GM18520 (cell line): ENCODE results near the gene PLD4.
"Not testable (repeated sequence)": the region's sequence is repeated elsewhere in the genome, so short reads cannot be mapped to it uniquely, and the experiment has no call there.

Experiments used
- ATAC-seq: cut with Tn5 transposase; IDR thresholded peaks from one replicate; pipeline ENCODE4 v1.9.1; 2021; ENCODE audit not compliant: unreplicated experiment

PLD4 gene

DNA sequence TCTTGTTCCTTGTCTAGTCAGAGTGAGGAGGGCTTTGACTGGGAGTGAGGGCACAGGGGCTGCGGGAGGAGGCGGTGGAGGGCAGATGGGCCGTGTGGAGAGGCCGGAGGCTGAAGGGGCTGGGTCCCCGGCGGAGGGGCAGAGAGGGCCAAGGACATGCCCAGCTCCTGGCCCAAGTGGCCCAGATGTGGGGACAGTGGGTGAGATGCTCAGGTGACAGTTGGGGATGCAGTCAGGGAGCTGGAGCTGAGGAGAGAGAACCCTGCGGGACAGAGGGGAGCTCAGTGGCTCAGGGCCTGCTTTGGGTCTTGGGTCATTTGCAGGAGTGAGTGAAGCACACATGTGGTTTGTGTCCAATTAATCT lies 26.5 kb upstream of the PLD4 start:
- no peak for ATAC-seq

DNA sequence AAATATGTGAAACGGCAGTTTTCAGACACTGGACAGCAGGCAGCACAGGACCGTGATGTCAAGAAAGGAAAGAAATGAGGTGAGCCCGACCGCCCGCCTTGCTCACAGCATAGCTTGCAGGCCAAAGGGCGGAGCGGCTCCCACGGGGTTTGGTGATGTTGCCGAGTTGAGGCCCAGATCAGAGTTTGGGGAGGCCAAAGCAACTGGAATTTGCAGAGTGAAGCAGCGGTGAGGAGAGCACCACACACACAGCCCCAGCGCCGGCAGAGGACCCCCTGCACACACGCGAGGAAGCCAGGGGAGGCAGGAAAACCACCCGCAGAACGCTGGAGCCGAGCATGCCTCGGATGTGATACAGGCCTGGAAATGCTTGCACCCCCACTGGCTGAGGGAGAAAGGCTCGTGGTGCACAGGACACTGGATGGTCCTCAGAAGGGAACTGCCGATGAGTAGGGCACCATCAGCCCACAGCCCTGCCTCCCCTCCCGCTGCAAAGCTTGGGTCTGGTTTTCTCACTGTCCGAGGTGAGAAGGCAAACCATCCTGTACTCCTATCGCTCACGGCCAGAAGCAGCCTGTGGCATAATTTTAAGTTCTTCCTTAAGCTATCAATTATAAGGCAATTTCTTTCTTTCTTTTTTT lies 25.7 kb upstream of the PLD4 start:
- ATAC-seq = no peak

DNA sequence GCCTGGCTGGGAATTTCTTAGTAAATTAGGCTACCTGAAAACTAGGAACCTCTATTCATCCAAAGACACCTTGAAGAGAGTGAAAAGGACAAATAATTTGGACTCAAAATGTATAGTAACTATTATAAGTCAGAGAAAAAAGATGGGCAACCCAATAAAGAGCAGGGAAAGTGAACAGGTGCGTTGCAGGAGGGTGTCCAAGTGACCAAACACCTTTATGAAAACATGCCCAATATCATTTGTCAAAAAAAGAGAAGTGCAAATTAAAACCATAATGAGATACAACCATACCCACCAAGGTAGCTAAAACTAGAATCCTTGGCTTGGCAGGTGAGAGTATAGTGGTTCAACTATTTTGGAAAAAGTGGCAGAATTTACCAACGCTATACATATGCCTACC lies 24.9 kb upstream of the PLD4 start:
- no peak for ATAC-seq

DNA sequence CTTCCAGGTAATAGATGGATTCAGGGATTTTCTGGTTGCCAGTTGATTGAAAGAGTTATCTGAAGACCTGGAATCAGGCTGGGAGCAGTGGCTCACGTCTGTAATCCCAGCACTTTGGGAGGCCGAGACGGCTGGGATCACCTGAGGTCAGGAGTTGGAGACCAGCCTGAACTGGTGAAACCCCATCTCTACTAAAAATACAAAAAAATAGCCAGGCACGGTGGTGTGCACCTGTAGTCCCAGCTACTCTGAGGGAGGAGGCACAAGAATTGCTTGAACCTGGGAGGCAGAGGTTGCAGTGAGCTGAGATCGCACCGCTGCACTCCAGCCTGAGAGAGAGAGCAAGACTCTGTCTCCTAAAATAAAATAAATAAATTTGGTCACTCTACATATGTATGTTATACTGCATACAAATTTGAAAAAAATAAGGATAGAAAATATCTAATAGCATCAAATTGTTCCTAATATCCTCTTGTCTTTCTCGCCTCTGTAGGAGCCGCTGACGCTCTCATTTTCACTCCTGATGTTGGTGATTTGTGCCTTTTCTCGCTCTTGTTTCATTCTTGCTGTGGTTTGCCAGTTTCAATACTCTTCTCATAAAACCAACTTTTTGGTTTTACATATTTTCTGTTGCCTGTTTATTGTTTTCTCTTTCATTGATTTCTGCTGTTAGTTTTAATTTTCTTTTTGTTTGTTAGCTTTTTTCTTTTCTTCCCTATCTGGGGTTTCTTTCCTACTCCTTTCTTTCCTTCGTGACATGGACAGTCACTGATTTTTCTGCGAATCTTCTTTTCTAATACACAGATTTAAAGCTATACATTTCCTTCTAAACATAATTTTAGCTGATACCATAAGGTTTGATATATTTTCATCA lies 23.8 kb upstream of the PLD4 start:
- no peak for ATAC-seq

DNA sequence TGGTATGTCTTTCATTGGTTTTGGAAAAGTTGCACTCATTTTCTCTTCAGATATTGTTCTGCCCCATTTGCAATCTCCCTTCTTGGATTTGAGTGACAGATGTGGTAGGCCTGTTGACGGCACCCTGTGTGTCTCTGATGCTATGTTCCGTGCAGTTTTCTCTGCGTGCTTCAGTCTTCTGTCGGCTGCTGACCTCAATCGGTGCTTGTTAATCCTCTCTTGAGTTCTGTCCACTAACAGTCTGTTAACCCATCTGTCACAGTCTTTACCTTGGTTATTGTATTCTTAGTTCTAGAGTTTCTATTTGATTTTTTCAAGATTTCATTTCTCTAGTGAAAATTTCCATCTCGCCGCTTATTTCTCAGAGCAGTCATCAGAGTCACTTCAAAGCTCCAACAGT lies 20.7 kb upstream of the PLD4 start:
- ATAC-seq = no peak

DNA sequence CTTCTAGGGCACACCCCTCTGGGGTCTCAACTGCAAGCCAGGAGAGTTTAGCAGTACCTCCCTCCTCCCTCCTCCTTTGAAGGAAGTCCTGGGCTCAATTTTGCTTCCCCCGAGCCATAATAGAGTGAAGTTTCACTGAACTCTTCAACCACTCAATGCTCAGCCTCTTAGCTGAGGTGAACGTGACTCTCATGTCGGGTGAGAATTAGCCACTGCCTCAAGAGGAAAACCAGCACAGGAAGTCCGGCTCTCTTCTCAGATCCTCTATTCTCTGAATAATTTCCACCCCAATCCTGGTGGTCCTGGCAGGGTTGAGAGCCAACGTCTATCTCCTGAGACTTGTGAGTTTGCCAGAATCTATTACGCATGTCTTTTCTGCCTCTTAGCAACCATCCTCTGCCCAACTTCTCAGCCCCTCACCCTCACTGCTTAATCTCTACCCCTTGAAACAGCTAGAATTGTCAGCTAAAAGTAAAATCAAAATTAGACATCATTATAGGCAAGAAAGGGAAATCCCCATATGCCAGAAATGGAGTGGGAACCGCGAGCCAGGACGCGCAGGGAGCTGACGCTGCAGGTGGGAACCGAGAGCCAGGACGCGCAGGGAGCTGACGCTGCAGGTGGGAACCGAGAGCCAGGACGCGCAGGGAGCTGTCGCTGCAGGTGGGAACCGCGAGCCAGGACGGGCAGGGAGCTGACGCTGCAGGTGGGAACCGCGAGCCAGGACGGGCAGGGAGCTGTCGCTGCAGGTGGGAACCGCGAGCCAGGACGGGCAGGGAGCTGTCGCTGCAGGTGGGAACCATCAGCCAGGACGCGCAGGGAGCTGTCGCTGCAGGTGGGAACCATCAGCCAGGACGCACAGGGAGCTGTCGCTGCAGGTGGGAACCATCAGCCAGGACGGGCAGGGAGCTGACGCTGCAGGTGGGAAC lies 19.8 kb upstream of the PLD4 start:
- ATAC-seq = not testable (repeated sequence)

DNA sequence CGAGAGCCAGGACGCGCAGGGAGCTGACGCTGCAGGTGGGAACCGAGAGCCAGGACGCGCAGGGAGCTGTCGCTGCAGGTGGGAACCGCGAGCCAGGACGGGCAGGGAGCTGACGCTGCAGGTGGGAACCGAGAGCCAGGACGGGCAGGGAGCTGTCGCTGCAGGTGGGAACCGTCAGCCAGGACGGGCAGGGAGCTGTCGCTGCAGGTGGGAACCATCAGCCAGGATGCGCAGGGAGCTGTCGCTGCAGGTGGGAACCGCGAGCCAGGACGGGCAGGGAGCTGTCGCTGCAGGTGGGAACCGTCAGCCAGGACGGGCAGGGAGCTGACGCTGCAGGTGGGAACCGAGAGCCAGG lies 19.1 kb upstream of the PLD4 start:
- not testable (repeated sequence) for ATAC-seq

DNA sequence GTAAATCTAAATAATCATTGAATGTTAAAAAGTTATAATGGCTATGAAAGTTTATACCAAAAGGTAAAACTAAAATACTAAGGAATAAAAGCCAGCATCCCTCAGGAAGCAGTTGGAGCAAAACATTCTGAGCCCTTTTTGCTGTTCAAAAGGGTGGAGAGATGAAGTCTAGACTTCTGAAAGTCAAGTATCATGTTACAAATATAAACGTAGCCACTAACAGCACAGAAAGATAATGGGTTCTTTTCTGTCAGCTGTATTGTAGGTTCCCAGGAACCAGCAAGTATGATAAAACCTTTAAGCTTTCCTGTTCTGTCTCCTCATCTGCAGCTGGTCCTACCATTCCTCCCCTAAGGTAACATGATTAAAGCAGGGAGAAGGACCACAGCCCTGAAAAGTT lies 16.4 kb upstream of the PLD4 start:
- ATAC-seq = no peak

DNA sequence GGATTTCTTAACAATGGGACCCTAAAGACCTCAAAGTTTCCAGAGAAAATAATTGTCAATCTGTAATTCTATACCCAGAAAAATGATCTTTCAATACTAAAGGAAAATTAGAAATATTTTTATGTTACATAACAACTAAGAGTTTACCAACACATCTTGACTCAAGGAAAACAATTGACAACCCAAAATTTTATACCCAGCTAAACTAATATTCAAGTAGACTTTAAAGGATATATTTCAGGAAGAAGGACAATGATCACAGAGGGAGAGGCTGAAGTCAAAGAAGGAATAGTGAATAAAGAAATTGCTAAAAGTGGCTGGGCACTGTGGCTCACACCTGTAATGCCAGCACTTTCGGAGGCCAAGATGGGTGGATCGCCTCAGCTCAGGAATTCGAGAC lies 12.6 kb upstream of the PLD4 start:
- no peak for ATAC-seq

DNA sequence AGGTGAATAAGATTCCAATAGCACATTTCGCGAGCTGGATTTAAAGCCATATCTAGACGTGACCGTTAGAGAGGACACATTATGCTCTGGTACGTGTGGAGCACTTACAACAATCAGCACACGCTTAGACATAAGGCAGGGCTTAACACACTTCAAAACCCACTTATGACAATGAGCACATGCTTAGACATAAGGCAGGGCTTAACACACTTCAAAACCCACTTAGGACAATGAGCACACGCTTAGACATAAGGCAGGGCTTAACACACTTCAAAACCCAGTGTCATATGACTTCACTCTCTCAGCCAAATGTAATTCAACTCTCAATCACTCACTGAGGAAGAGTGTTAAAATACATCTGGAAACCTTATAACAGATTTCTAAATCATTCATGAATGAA lies 11.2 kb upstream of the PLD4 start:
- no peak for ATAC-seq

DNA sequence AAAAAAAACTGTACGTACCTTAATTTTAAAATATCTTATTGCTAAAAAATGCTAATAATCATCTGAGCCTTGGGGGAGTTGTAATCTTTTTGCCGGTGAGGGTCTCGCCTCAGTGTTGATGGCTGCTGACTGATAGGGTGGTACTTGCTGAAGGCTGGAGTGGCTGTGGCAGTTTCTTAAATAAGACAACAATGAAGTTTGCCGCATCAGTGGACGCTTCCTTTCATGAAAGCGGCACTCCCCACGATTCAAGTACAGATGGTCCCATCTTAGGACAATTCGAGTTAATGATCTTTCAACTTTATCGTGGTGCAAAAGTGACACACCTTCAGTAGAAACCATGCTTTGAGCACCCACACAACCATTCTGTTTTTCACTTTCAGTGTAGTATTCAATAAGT lies 7.6 kb upstream of the PLD4 start:
- ATAC-seq = no peak

DNA sequence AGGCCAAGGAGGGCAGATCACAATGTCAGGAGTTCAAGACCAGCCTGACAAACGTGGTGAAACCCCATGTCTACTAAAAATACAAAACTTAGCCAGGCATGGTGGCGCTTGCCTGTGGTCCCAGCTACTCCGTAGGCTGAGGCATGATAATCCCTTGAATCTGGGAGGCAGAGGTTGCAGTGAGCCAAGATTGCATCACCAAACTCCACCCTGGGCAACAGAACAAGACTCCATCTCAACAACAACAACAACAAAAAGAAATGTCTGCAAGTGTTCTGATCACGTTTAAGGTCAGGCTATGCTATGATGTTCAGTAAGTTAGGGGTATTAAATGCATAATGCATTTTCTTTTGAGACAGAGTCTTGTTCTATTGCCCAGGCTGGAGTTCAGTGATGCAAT lies 6.7 kb upstream of the PLD4 start:
- ATAC-seq = no peak

DNA sequence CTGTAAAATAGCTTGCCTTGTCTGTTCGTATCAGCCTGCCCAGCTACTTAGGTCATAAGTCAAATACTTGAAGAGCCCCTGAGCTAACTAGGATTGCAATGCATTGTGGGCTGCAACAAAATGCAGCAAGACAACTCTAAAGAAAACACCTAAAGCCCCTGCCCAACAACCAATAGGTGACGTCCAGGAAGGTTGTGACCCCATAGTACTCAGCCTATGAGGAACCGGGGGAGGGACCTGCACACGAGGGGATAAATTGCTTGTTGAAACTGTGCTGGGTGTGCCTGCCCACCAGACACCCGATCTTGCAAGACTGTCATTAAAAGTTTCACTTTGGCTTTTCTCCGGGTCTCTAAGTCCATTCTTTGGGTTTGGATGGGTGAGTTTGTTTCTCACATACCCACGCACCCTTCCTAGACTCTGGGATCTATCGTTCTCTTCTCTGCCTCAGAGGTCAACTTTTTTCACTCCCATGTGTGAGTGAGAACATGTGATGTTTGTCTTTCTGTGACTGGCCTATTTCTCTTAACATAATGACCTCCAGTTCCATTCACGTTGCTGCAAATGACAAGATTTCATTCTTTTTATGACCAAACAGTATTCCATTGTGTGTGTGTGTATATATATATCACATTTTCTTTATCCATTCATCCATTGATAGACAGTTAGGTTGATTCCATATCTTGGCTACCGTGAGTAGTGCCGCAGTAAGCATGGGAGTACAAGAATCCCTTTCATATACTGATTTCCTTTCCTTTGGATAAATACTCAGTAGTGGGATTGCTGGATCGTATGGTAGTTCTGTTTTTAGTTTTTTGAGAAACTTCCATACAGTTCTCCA lies 5.3 kb upstream of the PLD4 start:
- ATAC-seq = not testable (repeated sequence)

DNA sequence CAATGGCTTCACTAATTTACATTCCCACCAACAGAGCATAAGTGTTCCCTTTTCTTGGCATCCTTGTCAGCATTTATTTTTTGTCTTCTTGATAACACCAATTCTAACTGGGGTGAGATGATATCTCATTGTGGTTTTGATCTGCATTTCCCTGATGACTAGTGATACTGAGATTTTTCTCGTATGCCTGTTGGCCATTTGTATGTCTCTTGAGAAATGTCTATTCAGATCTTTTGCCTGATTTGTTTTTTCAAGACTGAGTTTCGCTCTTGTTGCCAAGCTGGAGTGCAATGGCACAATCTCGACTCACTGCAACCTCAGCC lies 4.7 kb upstream of the PLD4 start:
- ATAC-seq = no peak

DNA sequence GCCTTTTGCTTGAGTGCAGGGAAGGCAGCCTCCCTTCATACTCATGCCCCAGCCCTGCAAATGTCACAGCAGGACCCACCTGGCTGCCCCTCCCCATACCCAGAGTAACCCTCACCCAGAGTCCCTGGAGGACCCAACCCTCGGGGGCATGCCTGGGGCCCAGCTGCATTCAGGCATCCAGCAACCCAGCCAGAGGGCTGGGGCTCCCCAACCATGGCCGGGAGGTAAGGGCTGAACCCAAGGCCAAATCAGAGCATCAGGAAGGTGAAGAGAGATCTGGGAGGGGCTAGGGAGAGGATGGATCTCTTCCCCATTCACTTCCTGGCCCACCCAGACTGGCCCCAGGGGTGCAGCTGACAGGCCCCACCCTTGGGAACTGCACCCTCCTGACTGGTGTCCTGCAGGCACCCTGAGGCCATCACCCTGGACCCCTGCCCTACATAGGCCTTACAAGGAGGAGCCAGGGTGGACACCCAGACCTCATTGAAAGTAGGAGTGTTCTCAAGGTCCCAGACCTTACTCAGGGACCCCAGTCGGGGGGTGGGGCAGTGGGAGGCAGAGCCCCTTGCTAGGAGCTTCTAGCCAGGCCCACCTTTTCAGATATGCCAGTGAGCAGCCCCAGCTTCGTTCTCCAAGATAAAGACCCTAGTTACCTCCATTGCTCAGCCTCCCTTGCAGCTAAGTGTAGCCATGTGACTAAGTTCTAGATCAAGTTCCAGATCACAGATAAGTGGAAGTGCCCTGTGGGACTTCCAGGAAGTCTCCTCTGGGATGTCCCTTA lies 849 bp upstream of the PLD4 start:
- ATAC-seq = no peak

DNA sequence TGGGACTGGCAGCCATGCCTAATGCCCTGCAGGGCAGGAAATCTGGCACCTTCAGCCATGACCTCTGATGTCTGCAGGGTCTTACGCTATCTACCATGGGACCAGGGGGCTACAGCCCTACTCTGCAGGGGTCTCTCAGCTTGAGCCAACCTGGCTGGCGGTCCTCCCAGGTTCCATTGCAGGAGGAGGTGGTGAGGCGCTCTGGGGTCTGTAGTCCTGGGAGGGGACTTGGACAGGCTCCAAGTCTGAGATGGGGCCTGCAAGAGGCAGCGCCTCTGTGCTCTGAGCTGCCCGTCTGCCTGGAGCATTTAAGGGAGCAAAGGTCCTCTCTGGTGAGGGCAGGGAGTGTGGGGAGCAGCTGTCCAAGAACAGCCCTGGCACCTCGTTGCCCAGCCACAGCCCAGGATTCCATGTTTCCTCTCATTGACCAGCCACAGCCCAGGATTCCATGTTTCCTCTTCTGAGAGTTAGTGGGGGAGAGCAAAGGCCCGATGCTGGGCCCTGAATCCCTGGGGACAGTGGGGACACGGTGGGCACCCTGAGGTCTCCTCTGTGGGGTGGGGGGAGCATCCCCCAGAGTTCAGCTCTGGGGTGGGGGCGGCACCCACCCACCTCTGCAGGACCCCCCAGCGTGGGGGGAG lies 655 bp downstream of the PLD4 start:
- ATAC-seq = no peak

DNA sequence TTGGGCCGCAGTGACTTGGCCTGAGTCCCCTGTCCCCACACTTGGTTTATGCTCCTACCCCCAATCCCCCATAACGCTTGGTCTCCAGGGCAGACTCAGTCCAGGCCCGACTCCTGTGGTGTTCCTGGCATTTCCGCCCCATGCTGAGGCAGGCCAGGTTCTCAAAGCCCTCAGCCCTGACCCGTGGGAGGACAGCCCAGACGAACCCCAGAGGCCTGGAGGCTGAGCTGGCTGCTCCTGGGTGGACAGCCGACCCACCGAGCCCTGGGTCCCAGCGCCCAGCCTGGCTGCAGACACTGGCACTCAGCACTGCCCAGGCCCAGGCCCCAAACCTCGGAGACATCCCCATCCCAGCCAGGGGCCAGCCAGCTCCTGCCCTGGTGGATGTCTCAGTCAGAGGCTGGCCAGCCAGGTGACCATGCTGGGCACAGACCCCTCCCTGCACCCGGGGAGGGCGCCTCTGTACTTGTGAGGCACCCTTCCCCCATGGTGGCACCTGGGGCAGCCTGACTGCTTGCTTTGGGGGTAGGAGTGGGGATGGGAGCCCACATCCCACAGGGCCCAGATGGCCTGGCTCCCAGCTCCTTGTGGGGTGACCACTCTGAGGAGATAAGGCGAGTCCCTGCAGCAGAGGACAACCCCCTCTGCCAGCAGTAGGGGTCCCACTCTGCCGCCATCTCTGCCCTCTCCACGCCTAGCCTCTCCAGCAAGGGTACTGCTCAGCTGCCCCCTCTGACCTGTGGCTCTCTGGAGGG lies 1.4 kb downstream of the PLD4 start:
- ATAC-seq = no peak

DNA sequence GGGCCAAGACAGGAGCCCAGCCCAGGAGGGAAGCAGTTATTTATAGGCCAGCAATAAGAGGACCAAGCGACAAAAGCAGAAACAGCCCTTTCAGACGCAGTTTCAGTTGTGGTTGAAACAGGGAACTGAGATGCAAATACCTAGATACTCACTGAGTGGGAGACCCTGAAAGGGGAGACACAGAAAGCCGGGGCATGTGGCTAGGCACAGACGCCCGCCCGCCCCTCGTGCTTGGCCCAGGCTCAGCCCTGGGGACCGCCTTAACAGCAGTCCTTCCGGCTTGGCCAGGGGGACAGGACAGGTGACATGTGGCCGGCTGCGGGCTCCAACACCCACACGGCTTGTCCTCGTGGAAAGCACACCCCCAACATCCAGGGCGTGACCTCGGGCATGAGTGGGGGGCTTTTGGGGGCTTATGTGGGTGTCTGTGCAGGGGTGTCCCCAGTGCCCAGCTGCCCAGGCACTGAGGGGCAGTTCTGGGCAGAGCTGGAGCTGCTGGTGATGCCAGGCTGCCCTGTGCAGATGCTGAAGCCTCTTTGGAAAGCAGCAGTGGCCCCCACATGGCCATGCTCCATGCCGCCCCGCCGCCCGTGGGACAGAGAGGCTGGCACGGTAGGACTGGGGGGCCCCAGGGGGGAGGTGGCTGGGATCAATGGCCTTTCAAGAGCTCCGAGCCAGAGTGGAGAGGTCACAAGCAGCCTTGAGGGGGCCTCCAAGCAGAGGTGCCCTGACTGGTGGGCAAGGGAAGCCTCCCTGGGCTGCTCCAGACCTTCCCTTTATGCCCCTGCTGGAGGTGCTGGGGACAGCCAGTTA lies 2.1 kb downstream of the PLD4 start:
- ATAC-seq = peak; percentile 84
